ENCODE measurements around the gene ARMC7. TPM values are rescaled to one million over a fixed set of nuclear protein-coding genes. Genes with fewer than 3 reads are reported as not detected.
"Not testable (repeated sequence)": the region's sequence is repeated elsewhere in the genome, so short reads cannot be mapped to it uniquely, and the experiment has no call there.

The ARMC7 gene
- total RNA-seq, 3 donors from 2014 or later, result 3.4 to 6.7 (median 5.6) TPM

- Histone ChIP-seq H3K27ac (no peak overlapping the region), H3K27me3 (no peaks in the 10 kb centered on the region), H3K4me3 (no peak overlapping the region), H3K36me3 (no peaks in the 10 kb centered on the region), H3K4me1 (no peaks in the 10 kb centered on the region), H3K9me3 (no peaks in the 10 kb centered on the region)
- DNase-seq (ENCODE audit: low spot score in 2 of 2), result no peak
- TF ChIP-seq CTCF (IDR thresholded peaks at IDR 0.05) (no peak), POLR2A (IDR thresholded peaks at IDR 0.05) (no peak), POLR2AphosphoS5 (IDR thresholded peaks at IDR 0.05) (no peak)
- intact Hi-C loops (cut with DNase I; ENCODE audit: low total_unique reads), result no loop called here
Observed at GRCh38 chr17:75159196-75160031, 49.6 kb downstream of the ARMC7 start.

GRCh38 chr17:75160211-75160610 lies 50.4 kb downstream of the ARMC7 start:
- Histone ChIP-seq H3K4me1 (no peaks in the 10 kb centered on the region), H3K4me3 (no peak overlapping the region), H3K27ac (no peak overlapping the region), H3K27me3 (no peaks in the 10 kb centered on the region), H3K9me3 (no peaks in the 10 kb centered on the region), H3K36me3 (no peaks in the 10 kb centered on the region)
- intact Hi-C loops (cut with DNase I; ENCODE audit: low total_unique reads), result no loop called here
- no peak for TF ChIP-seq POLR2A (IDR thresholded peaks at IDR 0.05)
- no peak for DNase-seq (ENCODE audit: low spot score in 2 of 2)

GRCh38 chr17:75163074-75163473 lies 53.3 kb downstream of the ARMC7 start:
- H3K36me3 ChIP-seq, result no peaks in the 10 kb centered on the region
- TF ChIP-seq POLR2AphosphoS5 (IDR thresholded peaks at IDR 0.05) (no peak), CTCF (IDR thresholded peaks at IDR 0.05) (no peak), POLR2A (IDR thresholded peaks at IDR 0.05) (no peak)
- no peaks in the 10 kb centered on the region for H3K9me3 ChIP-seq
- no peaks in the 10 kb centered on the region for H3K4me1 ChIP-seq
- H3K27ac ChIP-seq, result no peak overlapping the region
- no peak for DNase-seq (ENCODE audit: low spot score in 2 of 2)
- no peaks in the 10 kb centered on the region for H3K27me3 ChIP-seq
- intact Hi-C loops (cut with DNase I; ENCODE audit: low total_unique reads), result no loop called here
- no peak overlapping the region for H3K4me3 ChIP-seq

GRCh38 chr17:75164606-75165005 lies 54.8 kb downstream of the ARMC7 start:
- H3K9me3 ChIP-seq; H3K36me3 ChIP-seq; intact Hi-C loops (cut with DNase I; ENCODE audit: low total_unique reads); H3K4me3 ChIP-seq; DNase-seq (ENCODE audit: low spot score in 2 of 2); H3K27me3 ChIP-seq; H3K4me1 ChIP-seq; H3K27ac ChIP-seq: not testable (repeated sequence)

GRCh38 chr17:75168998-75169397 lies 59.2 kb downstream of the ARMC7 start:
- TF ChIP-seq POLR2AphosphoS5 (IDR thresholded peaks at IDR 0.05) (no peak), POLR2A (IDR thresholded peaks at IDR 0.05) (no peak), CTCF (IDR thresholded peaks at IDR 0.05) (no peak)
- H3K27me3 ChIP-seq, result no peaks in the 10 kb centered on the region
- H3K4me1 ChIP-seq, result no peaks in the 10 kb centered on the region
- H3K9me3 ChIP-seq, result no peaks in the 10 kb centered on the region
- intact Hi-C loops (cut with DNase I; ENCODE audit: low total_unique reads), result no loop called here
- H3K27ac ChIP-seq, result no peak overlapping the region
- H3K4me3 ChIP-seq, result no peak overlapping the region
- peaks cover 4% of the 10 kb centered on the region for H3K36me3 ChIP-seq
- peak in 1 of 2 donors; percentile 15 for DNase-seq (ENCODE audit: low spot score in 2 of 2)

GRCh38 chr17:75173526-75173925 lies 63.8 kb downstream of the ARMC7 start:
- TF ChIP-seq POLR2AphosphoS5 (IDR thresholded peaks at IDR 0.05), result no peak
- no peak for TF ChIP-seq POLR2A (IDR thresholded peaks at IDR 0.05)
- TF ChIP-seq CTCF (IDR thresholded peaks at IDR 0.05), result no peak
- H3K9me3 ChIP-seq, result no peaks in the 10 kb centered on the region
- H3K27ac ChIP-seq, result no peak overlapping the region
- no peak for DNase-seq (ENCODE audit: low spot score in 2 of 2)
- no peaks in the 10 kb centered on the region for H3K27me3 ChIP-seq
- intact Hi-C loops (cut with DNase I; ENCODE audit: low total_unique reads), result no loop called here
- no peak overlapping the region for H3K4me3 ChIP-seq
- peaks cover 4% of the 10 kb centered on the region for H3K36me3 ChIP-seq
- no peaks in the 10 kb centered on the region for H3K4me1 ChIP-seq

All from breast epithelium (tissue), 4 donors.